Coronary artery (tissue), 2 donors: ENCODE measurements around the gene LPIN1.

Source experiments
- DNase-seq: peaks from one replicate; pipeline ENCODE4 v3.0.0-alpha.2; 2017; ENCODE audit warnings: low spot score
- H3K27ac ChIP-seq, 2 donors: fragments of 200-600 bp; sonication (generic); one replicate each; pipeline ENCODE4 v1.5.1; 2016 to 2019
- H3K4me3 ChIP-seq: fragments of 200-600 bp; sonication (generic); 2 replicates; pipeline ENCODE4 v1.5.1; 2016; ENCODE audit warnings: mild to moderate bottlenecking, moderate library complexity
- CTCF ChIP-seq: fragments of 200-600 bp; sonication (generic); IDR thresholded peaks from one replicate; pipeline ENCODE4 v1.5.1; 2019; ENCODE audit warnings: antibody characterized with exemption

LPIN1 gene

DNA sequence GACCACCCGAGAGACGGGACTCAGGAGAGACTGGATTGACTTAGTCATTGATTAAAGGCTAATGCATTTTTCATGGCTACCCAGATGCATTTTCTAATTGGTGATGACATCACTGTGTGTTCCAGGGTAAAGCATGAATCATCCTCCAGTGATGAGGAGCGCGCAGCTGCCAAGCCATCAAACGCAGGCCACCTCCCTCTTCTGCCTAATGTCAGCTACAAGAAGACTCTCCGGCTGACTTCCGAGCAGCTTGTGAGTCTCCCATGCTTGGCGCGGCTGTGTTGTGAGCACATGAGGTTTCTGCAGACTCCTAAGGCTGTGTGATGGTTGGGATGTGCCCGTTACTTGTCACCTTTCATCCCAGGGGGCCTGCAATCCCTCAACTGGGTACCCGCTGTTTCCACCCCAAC is 56.4 kb downstream of the LPIN1 start:
- Histone ChIP-seq H3K27ac (no peak overlapping the region), H3K4me3 (no peak overlapping the region)
- TF ChIP-seq CTCF, result no peak
- peak; percentile 28 for DNase-seq

DNA sequence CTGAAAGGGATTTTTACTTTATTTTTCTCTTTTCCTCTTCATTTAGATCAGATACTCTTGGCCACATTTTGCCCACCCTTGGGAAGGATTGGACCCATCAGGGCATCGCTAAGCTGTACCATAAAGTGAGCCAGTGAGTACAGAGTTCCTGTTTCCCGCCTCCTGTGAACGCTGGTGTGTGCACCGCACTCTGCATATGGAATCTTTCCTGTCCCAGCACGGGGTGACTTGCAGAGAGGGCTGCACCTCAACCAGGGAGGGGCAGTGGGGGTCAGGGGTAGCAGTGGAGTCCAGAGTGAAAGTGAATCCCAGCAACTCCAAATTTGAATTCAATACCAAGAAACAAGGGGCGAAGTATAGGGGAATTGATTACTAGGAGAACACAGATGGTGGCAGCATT is 58.6 kb downstream of the LPIN1 start:
- H3K27ac ChIP-seq, result no peak overlapping the region
- no peak overlapping the region for H3K4me3 ChIP-seq
- no peak for TF ChIP-seq CTCF
- peak; percentile 17 for DNase-seq

DNA sequence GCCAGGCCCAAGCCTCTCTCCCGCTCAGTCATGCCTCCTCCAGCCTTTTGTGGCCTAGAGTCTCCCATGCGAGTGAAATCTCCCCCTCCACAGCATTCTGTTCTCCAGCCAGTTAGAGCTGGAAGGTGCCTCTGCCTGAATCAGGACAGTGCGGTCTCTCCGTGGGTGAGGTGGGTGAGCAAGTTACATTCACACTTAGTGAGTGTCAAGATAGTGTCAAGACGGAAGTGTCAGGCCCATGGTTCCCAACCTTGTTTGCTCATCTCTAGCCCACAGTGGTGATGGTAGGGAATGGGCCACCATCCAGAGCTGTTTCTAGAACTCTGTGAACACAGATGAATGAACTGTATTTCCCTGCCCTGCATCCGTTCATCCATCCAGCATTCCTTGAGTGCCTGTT is 59.5 kb downstream of the LPIN1 start:
- Histone ChIP-seq H3K4me3 (no peak overlapping the region), H3K27ac (no peak overlapping the region)
- TF ChIP-seq CTCF, result no peak
- peak; percentile 36 for DNase-seq

DNA sequence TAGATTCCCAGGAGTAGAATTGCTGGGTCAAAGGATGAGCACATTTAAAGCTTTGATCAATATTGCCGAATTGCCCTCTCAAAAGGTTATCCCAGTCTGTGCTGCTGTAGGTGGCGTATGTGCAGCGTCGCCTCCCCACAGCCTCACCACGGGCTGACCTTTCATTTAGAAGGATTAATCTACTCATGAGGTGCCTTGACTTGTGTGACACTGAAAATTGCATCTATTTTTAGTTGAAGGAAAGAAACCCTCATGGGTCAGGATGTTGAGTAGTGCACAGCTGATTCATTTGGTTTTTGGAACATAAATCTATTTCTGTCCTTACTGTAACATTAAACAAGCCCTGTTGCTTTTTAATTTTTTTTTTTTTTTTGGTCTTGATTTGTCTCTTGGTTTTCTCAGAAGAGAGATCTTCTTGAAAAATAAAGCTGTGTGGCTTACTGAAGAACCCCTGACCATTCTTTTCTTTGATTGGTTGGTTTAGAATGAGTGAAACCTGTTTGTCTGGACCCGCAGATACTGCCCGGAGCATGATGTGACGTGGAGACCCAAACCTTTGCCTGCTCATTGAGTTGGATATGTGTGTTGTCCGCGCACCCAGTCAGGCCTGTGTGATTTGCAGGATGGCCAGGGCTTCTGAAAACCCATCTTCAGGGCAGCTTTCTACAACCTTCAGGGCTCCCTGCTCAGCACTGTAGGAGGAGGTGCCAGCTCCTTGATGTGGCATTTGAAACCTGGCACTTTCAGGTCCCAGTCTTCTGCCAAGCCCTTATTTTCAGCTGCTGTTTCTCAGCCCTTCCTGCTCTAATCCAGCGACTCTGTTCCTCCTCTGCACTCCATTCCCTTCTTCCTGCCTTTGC is 61.0 kb downstream of the LPIN1 start:
- no peak for TF ChIP-seq CTCF
- DNase-seq, result peak; percentile 24
- Histone ChIP-seq H3K27ac (no peak overlapping the region), H3K4me3 (no peak overlapping the region)

- DNase-seq, result peak; percentile 9
- Histone ChIP-seq H3K27ac (no peak overlapping the region), H3K4me3 (no peak overlapping the region)
- TF ChIP-seq CTCF, result no peak
These were observed 61.6 kb downstream of the LPIN1 start for GRCh38 chr2:11808016-11808400.

DNA sequence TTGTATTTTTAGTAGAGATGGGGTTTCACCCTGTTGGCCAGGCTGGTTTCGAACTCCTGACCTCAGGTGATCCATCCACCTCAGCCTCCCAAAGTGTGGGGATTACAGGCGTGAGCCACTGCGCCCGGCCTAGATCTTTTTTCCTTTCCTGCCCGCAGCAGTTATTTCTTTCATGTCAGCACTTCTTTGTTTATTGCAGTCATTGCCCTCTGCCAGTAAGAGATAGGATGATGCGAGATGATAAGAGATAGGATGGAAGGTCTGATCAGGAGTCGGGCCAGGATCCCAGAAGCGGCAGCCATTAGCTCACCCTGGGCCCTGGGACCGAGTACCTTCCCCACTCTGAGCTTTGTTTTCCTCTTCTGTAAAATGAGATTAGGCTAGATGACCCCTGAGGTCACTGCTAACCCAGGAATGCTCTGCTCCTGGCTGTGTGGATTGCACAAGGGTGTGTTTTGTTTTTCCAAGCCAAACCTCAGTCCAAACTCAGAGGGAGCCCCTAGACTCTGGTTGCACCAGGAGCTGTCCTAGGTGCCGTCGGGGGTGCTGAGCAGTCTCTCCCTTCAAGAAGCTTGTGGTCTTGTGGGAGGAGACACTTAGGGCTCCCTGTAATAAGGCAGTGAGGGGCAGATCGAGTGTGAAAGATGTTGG is 63.3 kb downstream of the LPIN1 start:
- no peak for DNase-seq
- H3K4me3 ChIP-seq, result no peak overlapping the region
- no peak overlapping the region for H3K27ac ChIP-seq
- no peak for TF ChIP-seq CTCF
